ENCODE results near the gene SCFD2. TPM values are rescaled to one million over a fixed set of nuclear protein-coding genes. Genes with fewer than 3 reads are reported as not detected.

SCFD2 gene
- polyA plus RNA-seq, 1 donor from 2014 or later: 5.0 TPM

- Histone ChIP-seq H3K27ac (ENCODE audit: low read length) (no peak overlapping the region), H3F3A (ENCODE audit: insufficient read depth, low read length, poor library complexity, severe bottlenecking) (no peaks in the 10 kb centered on the region), H3K4me2 (ENCODE audit: low read length) (no peak overlapping the region), H3K36me3 (ENCODE audit: insufficient read depth, low read length) (no peaks in the 10 kb centered on the region), H3K9me2 (ENCODE audit: insufficient read depth, low read length) (no peaks in the 10 kb centered on the region), H3K9ac (ENCODE audit: low read length) (no peak overlapping the region), H3K27me3 (ENCODE audit: insufficient read depth, low read depth, low read length) (no peaks in the 10 kb centered on the region), H3K4me3 (ENCODE audit: low read length) (no peak overlapping the region), H3K79me2 (replicated peaks; ENCODE audit: insufficient read depth, low read length) (no peaks in the 10 kb centered on the region), H2AFZ (ENCODE audit: low read depth, low read length) (no peak overlapping the region), H3K9me3 (ENCODE audit: low read length) (no peaks in the 10 kb centered on the region), H4K20me1 (ENCODE audit: insufficient read depth) (no peaks in the 10 kb centered on the region)
- TF ChIP-seq EP300 (conservative IDR thresholded peaks at IDR 0.05; ENCODE audit: poor library complexity, severe bottlenecking): no peak
- TF ChIP-seq EZH2 (IDR thresholded peaks at IDR 0.05; ENCODE audit: borderline replicate concordance, insufficient read depth, low read length, poor library complexity, severe bottlenecking): no peak
- no peak for TF ChIP-seq MXI1 (conservative IDR thresholded peaks at IDR 0.05; ENCODE audit: poor library complexity, severe bottlenecking)
These were observed 173.4 kb downstream of the SCFD2 start for GRCh38 chr4:53192496-53192895.

GRCh38 chr4:53191997-53192396, 173.9 kb downstream of the SCFD2 start:
- Histone ChIP-seq H3K9ac (ENCODE audit: low read length) (no peak overlapping the region), H3K79me2 (replicated peaks; ENCODE audit: insufficient read depth, low read length) (no peaks in the 10 kb centered on the region), H3K27me3 (ENCODE audit: insufficient read depth, low read depth, low read length) (no peaks in the 10 kb centered on the region), H3K27ac (ENCODE audit: low read length) (no peak overlapping the region), H3K4me2 (ENCODE audit: low read length) (no peak overlapping the region), H3F3A (ENCODE audit: insufficient read depth, low read length, poor library complexity, severe bottlenecking) (no peaks in the 10 kb centered on the region), H3K4me3 (ENCODE audit: low read length) (no peak overlapping the region), H3K9me3 (ENCODE audit: low read length) (no peaks in the 10 kb centered on the region), H3K9me2 (ENCODE audit: insufficient read depth, low read length) (no peaks in the 10 kb centered on the region), H2AFZ (ENCODE audit: low read depth, low read length) (no peak overlapping the region), H3K36me3 (ENCODE audit: insufficient read depth, low read length) (no peaks in the 10 kb centered on the region), H4K20me1 (ENCODE audit: insufficient read depth) (no peaks in the 10 kb centered on the region)
- TF ChIP-seq EP300 (conservative IDR thresholded peaks at IDR 0.05; ENCODE audit: poor library complexity, severe bottlenecking): no peak
- TF ChIP-seq CTCF (IDR thresholded peaks at IDR 0.05; ENCODE audit: poor library complexity, severe bottlenecking): no peak
- TF ChIP-seq RAD21 (conservative IDR thresholded peaks at IDR 0.05): no peak
- no peak for TF ChIP-seq SMC3 (conservative IDR thresholded peaks at IDR 0.05; ENCODE audit: poor library complexity)
- no peak for TF ChIP-seq POLR2AphosphoS5 (IDR thresholded peaks at IDR 0.05)
- no peak for TF ChIP-seq MXI1 (conservative IDR thresholded peaks at IDR 0.05; ENCODE audit: poor library complexity, severe bottlenecking)

GRCh38 chr4:53189011-53189410, 176.8 kb downstream of the SCFD2 start:
- H3K9ac ChIP-seq (ENCODE audit: low read length): no peak overlapping the region
- H3K9me3 ChIP-seq (ENCODE audit: low read length): no peaks in the 10 kb centered on the region
- H3K27ac ChIP-seq (ENCODE audit: low read length): no peak overlapping the region
- H3K4me2 ChIP-seq (ENCODE audit: low read length): no peak overlapping the region
- no peaks in the 10 kb centered on the region for H3K36me3 ChIP-seq (ENCODE audit: insufficient read depth, low read length)
- H3K79me2 ChIP-seq (replicated peaks; ENCODE audit: insufficient read depth, low read length): no peaks in the 10 kb centered on the region
- no peaks in the 10 kb centered on the region for H3K9me2 ChIP-seq (ENCODE audit: insufficient read depth, low read length)
- TF ChIP-seq EZH2 (IDR thresholded peaks at IDR 0.05; ENCODE audit: borderline replicate concordance, insufficient read depth, low read length, poor library complexity, severe bottlenecking) (no peak), EP300 (conservative IDR thresholded peaks at IDR 0.05; ENCODE audit: poor library complexity, severe bottlenecking) (no peak)
- no peak overlapping the region for H2AFZ ChIP-seq (ENCODE audit: low read depth, low read length)
- no peak overlapping the region for H3K4me3 ChIP-seq (ENCODE audit: low read length)
- H4K20me1 ChIP-seq (ENCODE audit: insufficient read depth): no peaks in the 10 kb centered on the region
- no peaks in the 10 kb centered on the region for H3K27me3 ChIP-seq (ENCODE audit: insufficient read depth, low read depth, low read length)
- H3F3A ChIP-seq (ENCODE audit: insufficient read depth, low read length, poor library complexity, severe bottlenecking): no peaks in the 10 kb centered on the region
